ENCODE results near the gene ADGRV1.

The ADGRV1 gene

GRCh38 chr5:90709323-90710155 is 150.9 kb downstream of the ADGRV1 start:
- TF ChIP-seq CTCF (IDR thresholded peaks at IDR 0.05; ENCODE audit: insufficient read depth, low read depth, low read length, missing control alignments) = peak; percentile 92
- DNase-seq (ENCODE audit: low read depth) = peak; percentile 57

DNA sequence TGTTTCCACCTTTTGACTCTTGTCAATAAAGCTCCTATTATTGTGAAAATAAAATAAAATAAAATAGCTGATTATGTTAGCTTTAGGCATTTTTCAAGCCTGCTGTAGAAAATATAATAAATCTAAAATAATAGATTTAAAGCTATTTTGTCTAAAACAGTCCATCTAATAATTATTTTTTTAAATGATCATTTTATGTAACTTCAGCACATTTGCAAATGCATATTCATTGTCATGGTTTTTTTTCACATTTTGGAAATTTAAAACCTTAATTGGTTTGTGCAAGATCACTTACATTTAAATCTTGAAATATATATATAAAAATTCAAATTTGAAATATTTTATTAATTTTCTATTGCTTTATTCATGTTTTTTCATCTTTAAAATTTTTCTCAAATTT is 159.8 kb downstream of the ADGRV1 start:
- DNase-seq (ENCODE audit: low read depth) = no peak
- TF ChIP-seq CTCF (IDR thresholded peaks at IDR 0.05; ENCODE audit: insufficient read depth, low read depth, low read length, missing control alignments) = no peak
- H3K4me3 ChIP-seq (ENCODE audit: low read length) = no peak overlapping the region

More at GRCh38 chr5:90709323-90710155, 150.9 kb downstream of the ADGRV1 start:
- H3K4me3 ChIP-seq (ENCODE audit: low read length) = no peak overlapping the region

DNA sequence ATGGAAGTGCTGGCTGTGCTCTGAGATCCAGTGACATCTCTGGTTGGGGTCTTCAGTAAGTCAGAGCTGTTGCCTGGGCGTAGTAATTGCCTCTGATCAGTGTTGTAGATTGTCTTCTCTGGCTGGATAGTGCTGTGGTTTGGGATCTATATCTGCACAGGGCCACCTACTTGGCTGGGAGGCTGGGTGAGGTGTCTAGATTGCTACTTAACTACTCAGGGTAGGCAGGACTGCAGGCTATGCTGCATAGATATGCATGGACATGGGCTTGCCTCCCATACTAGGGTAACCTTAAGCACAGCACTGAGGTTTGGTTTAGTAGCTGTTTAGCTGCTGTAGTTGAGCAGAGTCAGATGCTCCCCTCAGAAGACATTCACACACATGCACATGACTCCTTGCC is 181.0 kb downstream of the ADGRV1 start:
- DNase-seq (ENCODE audit: low read depth) = no peak
- H3K4me3 ChIP-seq (ENCODE audit: low read length) = no peak overlapping the region
- TF ChIP-seq CTCF (IDR thresholded peaks at IDR 0.05; ENCODE audit: insufficient read depth, low read depth, low read length, missing control alignments) = no peak

DNA sequence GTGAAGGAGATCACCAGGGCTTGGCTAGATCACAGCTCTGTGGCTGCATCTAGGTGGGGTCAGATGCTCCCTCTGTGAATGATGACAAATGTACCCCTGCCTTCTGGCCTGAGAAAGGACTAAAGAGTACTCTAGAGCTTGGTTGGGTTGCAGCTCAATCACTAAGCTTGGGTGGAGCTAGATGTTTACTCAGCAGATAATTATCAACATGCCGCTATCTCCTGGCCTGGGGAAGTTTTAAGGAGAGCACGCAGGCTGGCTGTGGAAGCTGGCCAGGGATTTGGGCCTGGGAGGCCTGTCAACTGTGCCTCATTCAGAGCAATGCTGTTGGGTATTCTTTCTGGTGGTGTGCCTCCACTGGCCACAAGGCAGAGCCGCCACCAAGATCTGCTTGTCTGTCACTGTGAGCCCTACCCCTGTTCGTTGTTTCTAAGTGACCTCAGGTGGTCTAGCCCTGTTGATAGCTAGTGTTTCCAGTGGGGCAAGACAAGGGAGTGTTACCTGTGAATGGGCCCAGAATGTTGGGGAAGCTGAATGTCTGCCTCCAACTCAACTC is 181.7 kb downstream of the ADGRV1 start:
- no peak overlapping the region for H3K4me3 ChIP-seq (ENCODE audit: low read length)

DNA sequence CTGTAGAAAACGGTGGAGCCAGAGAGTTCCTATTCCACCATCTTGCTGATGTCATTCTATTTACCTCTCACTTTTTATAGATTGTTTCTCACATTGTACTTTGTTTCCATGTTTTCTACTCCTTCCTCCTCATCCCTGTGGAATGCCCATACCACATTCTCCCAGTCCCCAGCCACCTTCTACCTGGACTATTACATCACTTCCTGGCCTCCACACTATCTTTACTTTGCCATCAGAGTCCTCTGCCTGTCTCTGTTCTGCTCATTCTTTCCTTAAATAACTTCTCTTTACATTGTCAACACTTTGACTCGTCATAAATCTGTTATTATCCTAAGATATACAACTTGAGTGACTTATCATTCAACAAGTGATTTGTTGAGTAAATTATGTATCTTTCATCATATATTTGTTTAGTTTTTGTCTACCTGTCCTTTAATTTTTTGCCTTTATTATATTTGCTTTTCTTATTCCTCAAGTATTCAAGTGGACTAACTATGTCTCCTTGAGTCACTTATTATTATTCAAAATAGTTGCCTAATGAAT is 182.5 kb downstream of the ADGRV1 start:
- no peak overlapping the region for H3K4me3 ChIP-seq (ENCODE audit: low read length)
- no peak for DNase-seq (ENCODE audit: low read depth)
- no peak for TF ChIP-seq CTCF (IDR thresholded peaks at IDR 0.05; ENCODE audit: insufficient read depth, low read depth, low read length, missing control alignments)

More for the DNA sequence above, 181.7 kb downstream of the ADGRV1 start:
- TF ChIP-seq CTCF (IDR thresholded peaks at IDR 0.05; ENCODE audit: insufficient read depth, low read depth, low read length, missing control alignments) = no peak
- no peak for DNase-seq (ENCODE audit: low read depth)

DNA sequence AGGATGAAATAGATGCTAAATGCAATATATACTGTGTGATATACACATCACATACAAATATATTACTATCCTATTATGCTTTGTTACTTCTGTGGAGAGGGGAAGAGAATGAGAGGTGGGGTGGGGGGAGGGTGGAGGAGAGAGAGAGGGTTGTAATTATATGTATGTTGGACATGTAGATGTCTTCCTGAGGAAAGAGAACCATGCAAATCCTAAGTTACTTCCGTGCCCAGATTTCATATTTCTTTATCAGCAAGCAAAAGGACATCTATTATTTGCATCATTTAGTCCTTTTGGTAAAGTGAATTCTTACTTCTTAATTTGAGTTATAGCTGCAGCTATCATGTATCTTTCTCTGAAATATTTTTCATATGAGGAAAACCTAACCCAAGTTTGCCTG is 187.5 kb downstream of the ADGRV1 start:
- H3K4me3 ChIP-seq (ENCODE audit: low read length) = no peak overlapping the region
- TF ChIP-seq CTCF (IDR thresholded peaks at IDR 0.05; ENCODE audit: insufficient read depth, low read depth, low read length, missing control alignments) = no peak
- no peak for DNase-seq (ENCODE audit: low read depth)

Measured in epithelial cell of esophagus (primary cell).